Measurements from ENCODE around the gene USP31. TPM values are rescaled to one million over a fixed set of nuclear protein-coding genes. Genes with fewer than 3 reads are reported as not detected.
A peak's percentile ranks its signal among the peaks of the same experiment; 100 is the strongest.

USP31 gene
- total RNA-seq, 1 experiment from 2014 or later: 26.9 TPM

DNA sequence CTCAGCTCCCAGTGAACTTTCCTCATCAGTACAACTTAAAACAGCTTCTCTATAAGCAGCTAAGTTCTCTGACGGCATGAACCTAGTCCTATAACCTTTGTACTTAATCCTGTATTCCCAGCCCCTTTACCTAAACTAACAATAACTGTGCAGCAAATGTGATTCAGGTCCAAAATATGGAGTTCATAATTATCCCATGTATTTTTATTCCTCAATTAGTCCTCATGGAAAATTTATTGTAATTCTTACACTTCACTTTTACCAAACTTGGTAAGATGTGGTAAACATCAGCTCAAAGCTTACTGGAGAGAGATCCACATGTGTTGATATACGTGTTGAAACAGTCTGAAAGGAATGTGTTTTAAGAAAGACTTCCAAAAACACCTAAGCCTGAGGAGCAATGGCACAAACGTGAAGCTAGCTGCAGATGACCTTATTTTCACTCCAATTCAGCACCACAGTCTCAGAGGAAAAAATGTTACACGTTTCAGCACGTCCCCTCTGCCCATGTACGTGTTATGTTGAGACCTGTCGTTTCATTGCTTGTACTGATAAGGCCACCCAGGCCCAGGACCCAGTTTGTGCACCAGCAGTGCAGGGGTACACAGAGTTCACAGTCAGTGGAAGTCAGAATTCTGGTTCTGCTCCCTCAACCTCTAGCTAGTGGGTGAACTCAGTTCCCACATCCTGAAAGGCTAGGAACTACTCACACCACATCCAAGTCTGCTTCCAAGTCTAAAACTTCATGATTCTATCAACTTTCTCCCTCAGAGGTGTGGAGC, 7.1 kb downstream of the USP31 start:
- CTCF ChIA-PET: interaction anchor here (0.5 to 1.9 kb wide), 15 partner anchors 8 to 932 kb away, joined by 3 to 15 read pairs (median 4); no protein-coding TSS in a partner anchor
- no peaks in the 10 kb centered on the region for H3K9me3 Mint-ChIP-seq (ENCODE audit: unreplicated experiment)
- H3K36me3 Mint-ChIP-seq (ENCODE audit: insufficient read depth, unreplicated experiment): peaks cover 9% of the 10 kb centered on the region
- intact Hi-C loops (cut with micrococcal nuclease): no loop called here
- H3K27ac Mint-ChIP-seq (ENCODE audit: low read depth, unreplicated experiment): no peak overlapping the region
- H3K4me3 Mint-ChIP-seq (ENCODE audit: unreplicated experiment): no peak overlapping the region
- no TSS peak for BruUV-seq (replicated peaks)
- H3K4me1 Mint-ChIP-seq (ENCODE audit: insufficient read depth, unreplicated experiment): peaks cover 18% of the 10 kb centered on the region
- no peaks in the 10 kb centered on the region for H3K27me3 Mint-ChIP-seq (ENCODE audit: insufficient read depth, unreplicated experiment)
- TF ChIP-seq, protein P1, sequence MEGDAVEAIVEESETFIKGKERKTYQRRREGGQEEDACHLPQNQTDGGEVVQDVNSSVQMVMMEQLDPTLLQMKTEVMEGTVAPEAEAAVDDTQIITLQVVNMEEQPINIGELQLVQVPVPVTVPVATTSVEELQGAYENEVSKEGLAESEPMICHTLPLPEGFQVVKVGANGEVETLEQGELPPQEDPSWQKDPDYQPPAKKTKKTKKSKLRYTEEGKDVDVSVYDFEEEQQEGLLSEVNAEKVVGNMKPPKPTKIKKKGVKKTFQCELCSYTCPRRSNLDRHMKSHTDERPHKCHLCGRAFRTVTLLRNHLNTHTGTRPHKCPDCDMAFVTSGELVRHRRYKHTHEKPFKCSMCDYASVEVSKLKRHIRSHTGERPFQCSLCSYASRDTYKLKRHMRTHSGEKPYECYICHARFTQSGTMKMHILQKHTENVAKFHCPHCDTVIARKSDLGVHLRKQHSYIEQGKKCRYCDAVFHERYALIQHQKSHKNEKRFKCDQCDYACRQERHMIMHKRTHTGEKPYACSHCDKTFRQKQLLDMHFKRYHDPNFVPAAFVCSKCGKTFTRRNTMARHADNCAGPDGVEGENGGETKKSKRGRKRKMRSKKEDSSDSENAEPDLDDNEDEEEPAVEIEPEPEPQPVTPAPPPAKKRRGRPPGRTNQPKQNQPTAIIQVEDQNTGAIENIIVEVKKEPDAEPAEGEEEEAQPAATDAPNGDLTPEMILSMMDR (IDR thresholded peaks at IDR 0.05; ENCODE audit: unreplicated experiment): no peak
- POLR2A ChIA-PET: interaction anchor here (0.6 to 7.6 kb wide), 12 partner anchors 9 to 1640 kb away, joined by 3 to 63 read pairs (median 5); no protein-coding TSS in a partner anchor
- peak; percentile 25 for DNase-seq (ENCODE audit: unreplicated experiment)

DNA sequence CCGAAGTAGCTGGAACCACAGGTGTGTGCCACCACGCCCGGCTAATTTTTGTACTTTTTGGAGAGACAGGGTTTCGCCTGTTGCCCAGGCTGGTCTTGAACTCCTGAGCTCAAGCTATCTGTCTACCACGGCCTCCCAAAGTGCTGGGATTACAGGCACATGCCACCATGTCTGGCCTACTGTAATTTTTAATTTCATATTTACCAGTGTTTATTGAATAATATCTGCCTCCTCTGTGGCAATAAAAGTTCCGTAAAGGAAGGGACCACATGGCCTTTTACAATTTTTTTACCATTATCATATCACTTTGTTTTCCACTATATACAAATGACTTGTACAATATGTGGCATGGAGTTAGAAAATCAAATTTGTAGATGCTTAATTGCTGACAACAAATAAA, 7.8 kb downstream of the USP31 start:
- Mint-ChIP-seq H3K27ac (ENCODE audit: low read depth, unreplicated experiment) (no peak overlapping the region), H3K4me1 (ENCODE audit: insufficient read depth, unreplicated experiment) (peaks cover 18% of the 10 kb centered on the region), H3K4me3 (ENCODE audit: unreplicated experiment) (no peak overlapping the region), H3K27me3 (ENCODE audit: insufficient read depth, unreplicated experiment) (no peaks in the 10 kb centered on the region), H3K36me3 (ENCODE audit: insufficient read depth, unreplicated experiment) (peaks cover 9% of the 10 kb centered on the region), H3K9me3 (ENCODE audit: unreplicated experiment) (no peaks in the 10 kb centered on the region)
- no TSS peak for BruUV-seq (replicated peaks)
- POLR2A ChIA-PET: interaction anchor here (0.8 to 7.6 kb wide), 9 partner anchors 10 to 1639 kb away, joined by 3 to 63 read pairs (median 9); no protein-coding TSS in a partner anchor
- intact Hi-C loops (cut with micrococcal nuclease): no loop called here
- no peak for DNase-seq (ENCODE audit: unreplicated experiment)
- CTCF ChIA-PET: interaction anchor here (0.9 to 1.9 kb wide), 4 partner anchors 11 to 294 kb away, joined by 3 to 15 read pairs (median 6); no protein-coding TSS in a partner anchor
- TF ChIP-seq, protein P1 (IDR thresholded peaks at IDR 0.05; ENCODE audit: unreplicated experiment): no peak

GRCh38 chr16:23141033-23141432, 8.2 kb downstream of the USP31 start:
- intact Hi-C loops (cut with micrococcal nuclease): no loop called here
- Mint-ChIP-seq H3K9me3 (ENCODE audit: unreplicated experiment) (no peaks in the 10 kb centered on the region), H3K4me3 (ENCODE audit: unreplicated experiment) (no peak overlapping the region), H3K36me3 (ENCODE audit: insufficient read depth, unreplicated experiment) (peaks cover 9% of the 10 kb centered on the region), H3K4me1 (ENCODE audit: insufficient read depth, unreplicated experiment) (peaks cover 18% of the 10 kb centered on the region), H3K27ac (ENCODE audit: low read depth, unreplicated experiment) (no peak overlapping the region), H3K27me3 (ENCODE audit: insufficient read depth, unreplicated experiment) (no peaks in the 10 kb centered on the region)
- TF ChIP-seq, protein P1 (IDR thresholded peaks at IDR 0.05; ENCODE audit: unreplicated experiment): no peak
- no TSS peak for BruUV-seq (replicated peaks)
- ChIA-PET POLR2A (interaction anchor here (2.5 to 7.6 kb wide), 5 partner anchors 9 to 1639 kb away, joined by 9 to 63 read pairs (median 17); no protein-coding TSS in a partner anchor), CTCF (interaction anchor here (0.5 to 1.9 kb wide), 5 partner anchors 11 to 1207 kb away, joined by 3 to 15 read pairs (median 4); no protein-coding TSS in a partner anchor)
- no peak for DNase-seq (ENCODE audit: unreplicated experiment)

DNA sequence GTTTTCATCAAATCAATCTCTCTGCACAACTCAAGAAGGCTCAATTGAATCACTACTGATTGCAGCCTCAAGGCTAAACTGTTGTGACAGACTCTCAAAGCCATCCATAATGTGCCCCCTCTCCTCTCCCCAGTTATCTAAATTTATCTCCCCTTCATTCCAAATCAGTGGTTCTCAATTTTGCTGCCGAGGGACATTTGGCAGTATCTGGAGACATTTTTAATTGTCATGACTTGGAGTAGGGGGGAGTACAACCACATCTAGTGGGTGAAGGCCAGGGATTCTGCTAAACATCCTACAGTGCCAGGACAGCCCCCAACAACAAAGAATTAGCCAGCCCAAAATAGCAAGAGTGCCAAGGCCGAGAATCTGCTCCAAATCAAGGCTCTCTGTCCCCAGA, 9.1 kb downstream of the USP31 start:
- H3K4me1 Mint-ChIP-seq (ENCODE audit: insufficient read depth, unreplicated experiment): peaks cover 9% of the 10 kb centered on the region
- H3K27ac Mint-ChIP-seq (ENCODE audit: low read depth, unreplicated experiment): no peak overlapping the region
- H3K27me3 Mint-ChIP-seq (ENCODE audit: insufficient read depth, unreplicated experiment): no peaks in the 10 kb centered on the region
- no TSS peak for BruUV-seq (replicated peaks)
- TF ChIP-seq, protein P1 (IDR thresholded peaks at IDR 0.05; ENCODE audit: unreplicated experiment): no peak
- POLR2A ChIA-PET: interaction anchor here (0.6 kb wide), 1 partner anchor 12 kb away, joined by 3 read pairs; no protein-coding TSS in a partner anchor
- H3K36me3 Mint-ChIP-seq (ENCODE audit: insufficient read depth, unreplicated experiment): peaks cover under 1% of the 10 kb centered on the region
- no peak for DNase-seq (ENCODE audit: unreplicated experiment)
- CTCF ChIA-PET: no interaction called here
- intact Hi-C loops (cut with micrococcal nuclease): no loop called here
- H3K4me3 Mint-ChIP-seq (ENCODE audit: unreplicated experiment): no peak overlapping the region
- H3K9me3 Mint-ChIP-seq (ENCODE audit: unreplicated experiment): no peaks in the 10 kb centered on the region
